ACC112 (cell line): ENCODE results near the gene AGAP1.

ENCODE experiments used
- H2AFZ ChIP-seq: fragments of 200-600 bp; sonication (generic); one replicate; pipeline ENCODE4 v1.6.0; 2017; ENCODE audit warnings: antibody characterized with exemption, low read length; ENCODE audit not compliant: unreplicated experiment
- H3K27ac ChIP-seq: fragments of 200-600 bp; sonication (generic); 2 replicates; pipeline ENCODE4 v1.5.1; 2014; ENCODE audit warnings: low read depth, mild to moderate bottlenecking, antibody characterized with exemption, low read length, moderate library complexity
- H3K27me3 ChIP-seq: fragments of 200-600 bp; sonication (generic); 2 replicates; pipeline ENCODE4 v1.6.1; 2014; ENCODE audit warnings: mild to moderate bottlenecking, antibody characterized with exemption, low read length, moderate library complexity, mixed read lengths; ENCODE audit not compliant: insufficient read depth
- H3K36me3 ChIP-seq: fragments of 200-600 bp; sonication (generic); 2 replicates; pipeline ENCODE4 v1.6.1; 2016; ENCODE audit warnings: mild to moderate bottlenecking, antibody characterized with exemption, low read length, moderate library complexity, mixed read lengths; ENCODE audit not compliant: insufficient read depth
- H3K4me1 ChIP-seq: fragments of 200-600 bp; sonication (generic); one replicate; pipeline ENCODE4 v1.6.1; 2016; ENCODE audit warnings: low read length, mixed read lengths; ENCODE audit not compliant: insufficient read depth, unreplicated experiment, control insufficient read depth
- H3K4me3 ChIP-seq: fragments of 200-600 bp; sonication (generic); 2 replicates; pipeline ENCODE4 v1.5.1; 2014; ENCODE audit warnings: mild to moderate bottlenecking, low read depth, low read length
- H3K79me2 ChIP-seq: fragments of 200-600 bp; sonication (generic); one replicate; pipeline ENCODE4 v1.6.0; 2016; ENCODE audit warnings: low read length; ENCODE audit not compliant: control insufficient read depth, unreplicated experiment, insufficient read depth

The AGAP1 gene

GRCh38 chr2:236036045-236036444, 542.2 kb downstream of the AGAP1 start:
- no peaks in the 10 kb centered on the region for H3K79me2 ChIP-seq
- H3K4me3 ChIP-seq = no peak overlapping the region
- no peak overlapping the region for H3K27ac ChIP-seq
- H3K4me1 ChIP-seq = no peaks in the 10 kb centered on the region
- no peaks in the 10 kb centered on the region for H3K27me3 ChIP-seq
- no peaks in the 10 kb centered on the region for H3K36me3 ChIP-seq
- H2AFZ ChIP-seq = no peak overlapping the region

- Histone ChIP-seq H3K4me1 (no peaks in the 10 kb centered on the region), H3K4me3 (no peak overlapping the region), H3K27me3 (no peaks in the 10 kb centered on the region), H3K79me2 (no peaks in the 10 kb centered on the region), H2AFZ (no peak overlapping the region), H3K27ac (no peak overlapping the region), H3K36me3 (no peaks in the 10 kb centered on the region)
Observed at GRCh38 chr2:236038096-236038495, 544.3 kb downstream of the AGAP1 start.

DNA sequence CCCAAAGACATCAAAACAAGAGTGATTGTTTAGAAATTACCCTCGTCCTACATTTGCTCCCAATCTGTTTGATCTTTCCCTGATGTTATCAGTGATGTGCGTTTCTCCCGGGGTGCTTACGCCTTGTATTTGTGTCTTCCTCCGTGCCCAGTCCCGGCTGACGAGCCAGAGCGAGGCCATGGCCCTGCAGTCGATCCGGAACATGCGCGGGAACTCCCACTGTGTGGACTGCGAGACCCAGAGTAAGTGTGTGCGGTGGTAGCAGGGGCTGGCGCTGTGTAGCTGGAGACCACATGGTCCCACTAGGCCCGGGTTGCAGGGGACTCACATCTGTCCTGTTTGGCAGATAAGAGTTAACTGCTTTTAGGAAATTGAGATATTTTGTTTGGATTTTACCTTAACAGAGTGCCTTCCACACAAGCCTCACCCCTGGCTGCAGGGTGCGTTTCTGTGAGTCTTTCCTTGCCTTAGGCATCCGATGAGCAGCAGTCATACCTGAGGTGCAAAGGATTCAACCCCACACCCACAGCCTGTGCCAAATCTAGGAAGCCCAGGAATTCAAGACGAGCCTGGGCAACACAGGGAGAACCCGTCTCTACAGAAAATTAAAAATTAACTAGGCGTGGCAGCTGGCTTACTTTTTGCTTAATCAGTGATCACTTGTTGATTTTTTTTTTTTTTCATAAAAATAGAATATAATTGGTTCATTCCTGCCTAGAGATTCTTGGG, 546.9 kb downstream of the AGAP1 start:
- no peak overlapping the region for H3K27ac ChIP-seq
- H3K79me2 ChIP-seq = no peaks in the 10 kb centered on the region
- H3K4me1 ChIP-seq = no peaks in the 10 kb centered on the region
- H3K4me3 ChIP-seq = no peak overlapping the region
- H2AFZ ChIP-seq = no peak overlapping the region
- H3K27me3 ChIP-seq = no peaks in the 10 kb centered on the region
- H3K36me3 ChIP-seq = no peaks in the 10 kb centered on the region

DNA sequence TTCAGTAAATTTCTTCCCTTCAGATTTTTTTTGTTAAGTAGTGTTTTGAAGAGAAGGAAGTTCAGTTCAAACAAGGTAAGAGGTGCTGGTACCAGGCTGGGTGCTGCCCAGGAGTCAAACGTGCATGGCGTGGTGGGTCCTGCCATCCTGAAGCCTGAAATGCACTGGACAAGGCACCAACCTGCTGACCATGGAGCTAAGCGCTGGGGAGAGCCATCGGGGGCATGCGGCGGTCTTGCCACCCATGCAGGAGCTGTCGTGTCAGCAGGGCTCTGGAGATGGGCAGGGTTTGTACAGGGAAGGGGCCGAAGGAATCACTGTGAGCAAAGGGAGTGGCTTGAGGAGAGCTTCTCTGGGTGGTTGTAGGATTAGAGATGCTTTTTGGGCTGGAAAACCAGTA, 547.8 kb downstream of the AGAP1 start:
- Histone ChIP-seq H3K79me2 (no peaks in the 10 kb centered on the region), H3K36me3 (no peaks in the 10 kb centered on the region), H3K27me3 (no peaks in the 10 kb centered on the region), H3K4me3 (no peak overlapping the region), H3K27ac (no peak overlapping the region), H2AFZ (no peak overlapping the region), H3K4me1 (no peaks in the 10 kb centered on the region)

DNA sequence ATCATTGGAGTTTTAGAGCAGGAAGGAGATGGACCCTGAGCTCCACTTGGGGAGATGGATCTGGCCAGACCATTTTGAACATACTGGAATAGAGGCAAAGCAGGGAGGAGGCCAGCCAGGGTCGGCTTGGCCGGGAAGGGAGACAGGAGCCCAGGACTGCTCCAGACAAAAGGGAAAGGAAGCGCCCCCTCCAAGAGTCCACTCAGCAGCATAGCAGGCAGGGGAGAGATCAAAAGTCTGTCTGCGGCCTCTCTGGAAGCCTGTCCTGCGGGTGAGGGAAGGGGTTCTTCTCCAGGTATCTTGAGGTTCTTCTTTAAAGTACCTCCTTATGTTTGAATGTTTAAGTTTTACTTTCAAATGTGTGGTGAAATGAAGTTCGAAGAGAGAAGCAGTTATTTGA, 548.2 kb downstream of the AGAP1 start:
- Histone ChIP-seq H2AFZ (no peak overlapping the region), H3K27ac (no peak overlapping the region), H3K79me2 (no peaks in the 10 kb centered on the region), H3K36me3 (no peaks in the 10 kb centered on the region), H3K4me3 (no peak overlapping the region), H3K4me1 (no peaks in the 10 kb centered on the region), H3K27me3 (no peaks in the 10 kb centered on the region)

DNA sequence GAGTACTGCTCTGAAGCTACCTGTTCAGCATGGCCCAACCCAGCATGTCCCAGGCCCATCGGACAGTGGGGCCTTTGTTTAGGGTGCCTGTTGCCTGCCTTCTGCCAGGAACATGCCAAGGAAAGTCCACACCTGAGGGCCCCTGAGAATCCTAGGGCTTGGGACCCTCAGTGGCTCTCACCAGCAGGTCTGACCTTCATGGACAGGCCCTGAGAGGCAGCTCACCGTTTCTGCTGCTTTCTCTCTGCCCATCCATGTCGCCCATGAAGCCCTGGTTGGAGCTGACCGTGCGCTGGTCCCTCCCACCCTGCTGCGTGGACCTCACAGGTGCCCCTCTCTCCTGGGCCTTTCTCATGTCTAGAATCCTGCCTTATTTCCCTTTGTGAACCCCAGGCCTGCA, 550.3 kb downstream of the AGAP1 start:
- H2AFZ ChIP-seq = no peak overlapping the region
- H3K27ac ChIP-seq = no peak overlapping the region
- no peak overlapping the region for H3K4me3 ChIP-seq
- no peaks in the 10 kb centered on the region for H3K27me3 ChIP-seq
- H3K36me3 ChIP-seq = peaks cover 5% of the 10 kb centered on the region; the same call in 1 of the 2 replicates
- no peaks in the 10 kb centered on the region for H3K4me1 ChIP-seq
- no peaks in the 10 kb centered on the region for H3K79me2 ChIP-seq

DNA sequence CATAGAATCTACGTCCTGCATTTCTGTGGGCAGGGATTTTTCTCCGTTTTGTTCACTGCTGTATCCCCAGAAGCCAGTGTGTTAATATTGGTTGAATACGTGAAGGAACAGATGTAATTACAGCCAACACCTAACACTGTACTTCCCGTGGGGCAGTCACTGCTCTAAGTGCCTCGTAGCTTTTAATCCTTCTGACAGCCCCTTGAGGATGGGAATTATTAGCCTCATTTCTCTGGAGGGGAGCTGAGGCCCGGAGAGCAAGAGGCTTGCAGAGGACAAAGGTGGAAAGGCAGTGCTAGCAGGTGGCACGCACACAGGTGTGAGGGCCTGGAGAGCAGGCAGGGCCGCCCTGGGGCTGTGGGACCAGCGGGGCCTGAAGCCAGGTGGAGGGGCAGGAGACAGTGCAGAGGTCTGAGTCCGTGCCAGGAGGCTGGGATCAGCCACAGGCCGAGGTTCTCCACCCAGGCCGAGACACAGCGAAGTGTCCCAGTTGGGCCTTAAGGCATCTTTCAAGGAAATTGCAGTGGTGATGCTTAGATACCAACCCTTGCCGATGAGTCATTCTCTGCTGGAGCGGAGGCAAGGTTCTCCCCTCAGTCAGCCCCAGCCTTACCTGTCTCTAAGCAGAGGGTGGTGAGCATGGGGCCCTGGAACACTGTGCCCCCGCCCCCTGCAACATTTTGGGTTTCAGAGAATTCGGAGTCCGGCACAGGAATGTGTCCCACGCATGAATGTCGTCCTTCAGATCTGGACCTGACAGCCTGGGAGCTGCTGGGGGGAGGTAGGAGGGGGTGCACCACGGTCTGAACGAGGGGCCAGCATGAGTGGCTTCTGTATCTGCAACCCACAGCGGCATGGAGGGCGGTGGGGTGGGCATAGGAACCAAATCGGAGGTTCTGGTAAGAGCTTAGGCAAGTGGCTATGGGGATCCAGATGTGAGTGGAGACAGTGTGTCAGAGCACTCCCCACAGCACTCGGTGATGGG, 551.7 kb downstream of the AGAP1 start:
- H3K4me3 ChIP-seq = no peak overlapping the region
- no peaks in the 10 kb centered on the region for H3K27me3 ChIP-seq
- H2AFZ ChIP-seq = no peak overlapping the region
- H3K79me2 ChIP-seq = no peaks in the 10 kb centered on the region
- H3K36me3 ChIP-seq = peaks cover 5% of the 10 kb centered on the region; the same call in 1 of the 2 replicates
- H3K27ac ChIP-seq = no peak overlapping the region
- H3K4me1 ChIP-seq = no peaks in the 10 kb centered on the region

DNA sequence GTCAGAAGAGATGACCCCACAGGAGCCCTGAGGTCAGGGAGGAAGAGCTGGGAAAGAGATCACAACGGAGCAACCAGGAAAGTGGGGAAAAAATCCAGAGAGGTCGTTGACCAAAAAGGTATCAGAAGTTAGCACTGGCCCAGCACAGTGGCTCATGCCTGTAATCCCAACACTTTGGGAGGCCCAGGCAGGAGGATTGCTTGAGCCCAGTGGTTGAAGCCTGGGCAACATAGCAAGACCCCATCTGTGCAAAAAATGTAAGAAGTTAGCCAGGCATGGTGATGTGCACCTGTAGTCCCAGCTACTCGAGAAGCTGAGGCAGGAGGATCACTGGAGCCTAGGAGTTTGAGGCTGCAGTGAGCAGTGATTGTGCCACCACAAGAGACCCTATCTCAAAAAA, 552.9 kb downstream of the AGAP1 start:
- Histone ChIP-seq H3K27ac (no peak overlapping the region), H3K36me3 (peaks cover 5% of the 10 kb centered on the region; the same call in 1 of the 2 replicates), H3K4me1 (no peaks in the 10 kb centered on the region), H3K4me3 (no peak overlapping the region), H2AFZ (no peak overlapping the region), H3K79me2 (no peaks in the 10 kb centered on the region), H3K27me3 (no peaks in the 10 kb centered on the region)

DNA sequence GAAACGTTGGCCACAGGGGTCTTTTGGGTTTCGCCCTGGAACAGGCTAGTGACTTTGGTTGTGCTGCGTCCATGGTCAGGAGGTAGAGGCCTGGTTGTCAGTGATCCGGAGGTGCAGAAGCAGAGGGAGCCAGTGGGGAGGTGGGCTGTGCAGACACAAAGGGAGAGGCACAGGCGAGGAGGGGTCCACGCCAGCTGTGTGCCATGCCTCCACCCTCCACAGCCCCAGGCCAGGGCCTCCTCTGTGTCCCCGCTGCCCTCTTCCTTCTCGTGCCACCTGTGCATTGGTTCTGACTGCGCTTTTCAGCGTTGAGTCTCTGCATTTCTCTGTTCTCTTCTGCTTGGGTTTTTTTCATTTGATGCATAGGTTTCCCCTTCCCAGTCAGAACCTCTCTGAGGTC, 553.3 kb downstream of the AGAP1 start:
- no peak overlapping the region for H2AFZ ChIP-seq
- H3K4me1 ChIP-seq = no peaks in the 10 kb centered on the region
- H3K4me3 ChIP-seq = no peak overlapping the region
- no peaks in the 10 kb centered on the region for H3K27me3 ChIP-seq
- H3K27ac ChIP-seq = no peak overlapping the region
- peaks cover 5% of the 10 kb centered on the region; the same call in 1 of the 2 replicates for H3K36me3 ChIP-seq
- no peaks in the 10 kb centered on the region for H3K79me2 ChIP-seq

DNA sequence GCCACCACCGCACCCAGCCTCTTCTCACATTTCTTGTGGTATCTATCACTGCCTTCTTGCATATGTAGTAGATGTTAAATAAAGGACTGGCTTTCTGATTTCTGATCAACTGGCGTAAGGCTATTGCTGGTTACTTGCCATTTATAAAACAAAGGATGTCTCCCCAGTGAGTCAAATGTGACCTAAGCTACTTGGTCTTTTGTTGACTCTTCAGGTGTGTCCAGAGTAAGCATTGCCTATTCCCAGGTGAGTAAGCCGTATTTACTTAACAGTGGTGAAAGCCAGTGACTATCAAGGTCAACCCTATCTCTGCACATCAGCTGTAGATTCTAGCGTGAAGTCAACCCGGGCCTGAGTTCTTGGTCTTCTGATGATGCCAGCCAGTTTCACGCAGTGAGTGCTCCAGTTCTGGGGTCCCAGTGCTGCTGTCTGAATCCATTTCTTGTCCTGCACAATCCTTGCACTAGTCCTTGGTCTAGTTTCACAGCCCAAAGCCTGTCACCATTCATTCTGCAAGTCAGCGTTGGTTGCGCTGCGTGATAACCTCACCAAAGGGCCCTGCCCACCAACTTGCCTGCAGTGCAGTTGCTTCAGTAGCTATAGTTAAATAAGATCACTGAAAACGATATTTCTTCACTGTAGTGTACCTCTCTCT, 554.2 kb downstream of the AGAP1 start:
- Histone ChIP-seq H3K27me3 (no peaks in the 10 kb centered on the region), H3K79me2 (no peaks in the 10 kb centered on the region), H3K4me3 (no peak overlapping the region), H3K27ac (no peak overlapping the region), H2AFZ (no peak overlapping the region), H3K4me1 (no peaks in the 10 kb centered on the region), H3K36me3 (peaks cover 5% of the 10 kb centered on the region; the same call in 1 of the 2 replicates)
